Activated T-helper 1 cell treated with anti-CD3 and anti-CD28 coated beads, Interleukin-12 subunit alpha, Interleukin-12 subunit beta, Interleukin-2, Interleukin-4 antibody, amounts not matched to agents 30 ng/mL and 10 ng/mL and 1 ng/mL, durations not matched to agents 14 hours and 24 hours and 36 hours (primary cell): Measurements from ENCODE around the gene CROCC2. TPM values are rescaled to one million over a fixed set of nuclear protein-coding genes. Genes with fewer than 3 reads are reported as not detected.

ENCODE experiments used
- DNase-seq: peaks from one replicate; pipeline ENCODE4 v3.0.0; 2021; ENCODE audit warnings: low spot score
- H3K27ac Mint-ChIP-seq: one replicate; pipeline ENCODE4 v1.8.0; 2021; ENCODE audit warnings: mild to moderate bottlenecking, mixed read lengths
- H3K27me3 Mint-ChIP-seq: one replicate; pipeline ENCODE4 v1.8.0; 2022; ENCODE audit warnings: mild to moderate bottlenecking, moderate library complexity, mixed read lengths; ENCODE audit not compliant: insufficient read depth
- H3K36me3 Mint-ChIP-seq: one replicate; pipeline ENCODE4 v1.8.0; 2021; ENCODE audit warnings: low read depth, mixed read lengths
- H3K4me1 Mint-ChIP-seq: one replicate; pipeline ENCODE4 v1.8.0; 2021; ENCODE audit warnings: low read depth, mixed read lengths
- H3K4me3 Mint-ChIP-seq: one replicate; pipeline ENCODE4 v1.8.0; 2021; ENCODE audit warnings: mild to moderate bottlenecking, moderate library complexity, mixed read lengths
- H3K9me3 Mint-ChIP-seq: one replicate; pipeline ENCODE4 v1.8.0; 2021; ENCODE audit warnings: mixed read lengths
- intact Hi-C: fragments of 100-400 bp; cut with micrococcal nuclease; formaldehyde crosslinking; loops from one replicate; pipeline ENCODE4 v1.15.1; 2024
- total RNA-seq: library from RNA; stranded (reverse); gene quantifications from 2 replicates; pipeline ENCODE4 v1.2.3, GENCODE V29; 2022

CROCC2 gene
- total RNA-seq, 1 donor from 2014 or later = not detected

DNA sequence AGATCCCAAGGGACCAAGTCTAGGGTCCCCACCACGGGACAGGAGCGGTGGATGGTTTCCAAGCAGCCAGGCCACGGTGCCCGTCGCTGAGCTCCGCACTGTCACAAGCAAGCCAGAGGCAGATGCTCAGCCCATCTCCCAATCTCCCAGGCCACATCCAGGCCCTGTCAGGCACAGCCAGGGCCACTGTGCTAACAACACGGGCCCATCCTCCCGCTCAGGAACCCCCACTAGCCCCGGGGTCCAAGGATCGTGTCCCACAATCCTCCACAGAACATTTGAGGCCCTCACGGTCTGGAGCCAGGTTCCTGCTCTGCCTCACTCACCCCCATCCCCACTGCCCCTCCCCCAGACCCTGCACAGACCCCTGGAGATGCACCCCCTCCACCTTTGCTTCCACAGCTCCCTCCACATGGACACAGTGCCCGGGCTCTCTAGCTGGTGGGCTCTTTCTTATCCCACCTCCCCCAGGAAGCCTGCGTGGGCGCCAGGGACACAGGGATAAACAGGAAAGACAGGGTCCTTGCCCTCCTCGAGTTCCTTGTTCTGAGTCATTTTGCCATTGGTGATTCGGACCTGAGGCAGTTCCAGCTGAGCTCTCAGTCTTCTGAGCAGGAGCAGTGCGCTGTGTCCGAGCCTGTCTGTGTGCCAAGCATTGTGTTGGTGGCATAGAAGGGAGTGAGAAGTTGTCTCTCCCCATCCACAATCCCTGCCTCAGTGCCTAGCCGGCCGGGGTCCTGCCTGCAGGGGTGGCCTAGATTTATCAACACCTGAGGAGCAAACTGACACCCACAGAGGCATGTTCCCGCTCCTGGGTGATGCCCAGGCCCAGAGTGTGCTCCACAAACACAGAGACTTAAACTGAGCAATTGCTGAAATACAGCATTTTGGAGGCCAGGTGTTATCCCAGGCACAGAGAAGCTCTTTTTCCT, 7.0 kb downstream of the CROCC2 start:
- H3K9me3 Mint-ChIP-seq = no peaks in the 10 kb centered on the region
- no peak overlapping the region for H3K27ac Mint-ChIP-seq
- intact Hi-C loops = loop anchor here (5.0 kb wide), 1 partner anchor 699 kb away; no protein-coding TSS in a partner anchor
- H3K27me3 Mint-ChIP-seq = peaks cover 13% of the 10 kb centered on the region
- no peak for DNase-seq
- H3K36me3 Mint-ChIP-seq = no peaks in the 10 kb centered on the region
- H3K4me3 Mint-ChIP-seq = no peak overlapping the region
- H3K4me1 Mint-ChIP-seq = no peaks in the 10 kb centered on the region

GRCh38 chr2:240913810-240914644, 7.9 kb downstream of the CROCC2 start:
- Mint-ChIP-seq H3K27ac (no peak overlapping the region), H3K4me3 (no peak overlapping the region), H3K27me3 (peaks cover 13% of the 10 kb centered on the region), H3K4me1 (no peaks in the 10 kb centered on the region), H3K36me3 (no peaks in the 10 kb centered on the region), H3K9me3 (no peaks in the 10 kb centered on the region)
- intact Hi-C loops = loop anchor here (5.0 kb wide), 1 partner anchor 698 kb away; no protein-coding TSS in a partner anchor
- DNase-seq = peak; percentile 48

GRCh38 chr2:240914645-240915525, 8.7 kb downstream of the CROCC2 start:
- no peaks in the 10 kb centered on the region for H3K9me3 Mint-ChIP-seq
- H3K4me1 Mint-ChIP-seq = no peaks in the 10 kb centered on the region
- DNase-seq = no peak
- H3K27ac Mint-ChIP-seq = no peak overlapping the region
- intact Hi-C loops = loop anchor here (5.0 kb wide), 1 partner anchor 697 kb away; no protein-coding TSS in a partner anchor
- H3K4me3 Mint-ChIP-seq = no peak overlapping the region
- peaks cover 13% of the 10 kb centered on the region for H3K27me3 Mint-ChIP-seq
- H3K36me3 Mint-ChIP-seq = no peaks in the 10 kb centered on the region

- no peak for DNase-seq
- H3K36me3 Mint-ChIP-seq = no peaks in the 10 kb centered on the region
- intact Hi-C loops = no loop called here
- H3K27ac Mint-ChIP-seq = no peak overlapping the region
- H3K27me3 Mint-ChIP-seq = peaks cover 13% of the 10 kb centered on the region
- no peaks in the 10 kb centered on the region for H3K4me1 Mint-ChIP-seq
- H3K9me3 Mint-ChIP-seq = no peaks in the 10 kb centered on the region
- H3K4me3 Mint-ChIP-seq = no peak overlapping the region
Measured at GRCh38 chr2:240915526-240916341, 9.6 kb downstream of the CROCC2 start.

- Mint-ChIP-seq H3K4me3 (no peak overlapping the region), H3K4me1 (no peaks in the 10 kb centered on the region)
Measured at GRCh38 chr2:240916571-240917008, 10.5 kb downstream of the CROCC2 start.

DNA sequence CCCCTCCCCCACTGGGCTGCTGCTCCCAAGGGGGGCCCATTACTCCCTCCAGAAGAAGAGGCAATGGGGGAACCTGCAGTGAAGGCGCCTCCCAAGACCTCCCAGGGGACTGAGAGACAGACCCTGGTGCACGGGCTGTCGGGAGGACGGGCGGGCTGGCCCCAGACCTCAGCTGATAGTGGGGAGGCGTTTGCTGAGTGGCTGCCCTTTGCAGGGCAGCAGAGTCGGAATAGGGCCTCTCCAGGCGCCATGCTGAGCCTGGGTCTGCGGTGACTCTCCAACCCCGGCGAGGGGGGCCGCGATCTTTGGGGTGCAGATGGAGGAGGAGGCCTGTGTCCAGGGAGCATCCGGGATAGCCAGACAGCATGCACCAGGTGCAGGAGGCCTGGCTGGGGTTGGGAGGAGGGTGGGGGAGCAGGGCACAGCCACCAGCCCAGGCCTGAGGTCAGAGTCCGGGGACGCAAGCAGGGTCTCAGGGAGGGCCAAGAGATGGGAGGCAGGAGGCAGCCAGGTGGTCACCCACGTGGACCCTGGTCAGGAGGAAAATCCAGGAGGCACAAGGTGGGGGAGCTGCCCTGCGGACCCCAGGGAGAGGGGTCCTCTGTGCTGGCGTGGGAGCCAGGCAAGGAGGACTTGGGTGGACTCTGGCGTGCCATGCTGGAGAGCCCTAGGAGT, 11.0 kb downstream of the CROCC2 start:
- no peaks in the 10 kb centered on the region for H3K4me1 Mint-ChIP-seq
- no peak overlapping the region for H3K27ac Mint-ChIP-seq
- no peak overlapping the region for H3K4me3 Mint-ChIP-seq
- no peaks in the 10 kb centered on the region for H3K36me3 Mint-ChIP-seq
- H3K9me3 Mint-ChIP-seq = no peaks in the 10 kb centered on the region
- intact Hi-C loops = no loop called here
- H3K27me3 Mint-ChIP-seq = peaks cover 13% of the 10 kb centered on the region
- no peak for DNase-seq

More at GRCh38 chr2:240916571-240917008, 10.5 kb downstream of the CROCC2 start:
- Mint-ChIP-seq H3K36me3 (no peaks in the 10 kb centered on the region), H3K9me3 (no peaks in the 10 kb centered on the region), H3K27me3 (peaks cover 13% of the 10 kb centered on the region), H3K27ac (no peak overlapping the region)
- intact Hi-C loops = no loop called here
- no peak for DNase-seq

- H3K27ac Mint-ChIP-seq = no peak overlapping the region
Measured at GRCh38 chr2:240917684-240918257, 11.6 kb downstream of the CROCC2 start.

DNA sequence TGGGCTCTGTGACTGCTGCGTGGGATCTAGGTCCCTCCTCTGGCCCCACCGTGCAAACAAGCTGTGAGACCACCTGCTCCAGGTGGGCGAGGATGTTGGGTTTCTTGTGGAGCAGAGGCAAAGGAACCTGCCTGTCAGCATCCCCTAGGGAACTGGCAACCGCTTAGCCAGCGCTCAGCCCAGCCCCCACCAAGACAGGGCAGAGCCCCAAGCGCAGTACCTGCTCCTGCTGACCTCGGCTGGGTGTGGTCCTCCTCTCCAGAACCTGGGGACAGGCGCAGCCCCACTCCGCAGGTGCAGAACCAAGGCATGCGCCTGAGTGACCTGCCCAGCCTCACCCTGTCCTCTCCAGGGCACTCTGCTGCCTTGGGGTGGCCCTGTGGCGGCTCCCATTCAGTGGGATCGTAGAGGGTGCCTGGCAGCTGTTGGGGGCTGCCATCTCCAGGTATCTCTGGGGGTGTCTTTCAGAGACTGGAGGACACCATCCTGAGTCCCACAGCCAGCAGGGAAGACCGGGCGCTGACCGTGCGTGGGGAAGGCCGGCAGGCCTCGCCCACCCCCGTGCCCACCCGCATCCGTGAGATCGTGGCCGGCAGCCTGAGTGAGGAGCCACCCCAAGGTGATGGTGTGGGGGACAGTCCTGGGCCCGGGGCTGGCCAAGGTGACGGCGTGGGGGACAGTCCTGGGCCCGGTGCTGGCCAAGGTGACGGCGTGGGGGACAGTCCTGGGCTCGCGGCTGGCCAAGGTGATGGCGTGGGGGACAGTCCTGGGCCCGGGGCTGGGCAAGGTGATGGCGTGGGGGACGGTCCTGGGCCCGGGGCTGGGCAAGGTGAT, 12.3 kb downstream of the CROCC2 start:
- Mint-ChIP-seq H3K4me3 (no peak overlapping the region), H3K4me1 (no peaks in the 10 kb centered on the region), H3K27me3 (peaks cover 9% of the 10 kb centered on the region), H3K27ac (no peak overlapping the region), H3K9me3 (no peaks in the 10 kb centered on the region), H3K36me3 (no peaks in the 10 kb centered on the region)
- DNase-seq = no peak
- intact Hi-C loops = no loop called here

More at GRCh38 chr2:240917684-240918257, 11.6 kb downstream of the CROCC2 start:
- H3K4me3 Mint-ChIP-seq = no peak overlapping the region
- no peaks in the 10 kb centered on the region for H3K36me3 Mint-ChIP-seq
- intact Hi-C loops = no loop called here
- DNase-seq = no peak
- H3K27me3 Mint-ChIP-seq = peaks cover 13% of the 10 kb centered on the region
- H3K9me3 Mint-ChIP-seq = no peaks in the 10 kb centered on the region
- no peaks in the 10 kb centered on the region for H3K4me1 Mint-ChIP-seq

- DNase-seq = no peak
- Mint-ChIP-seq H3K9me3 (no peaks in the 10 kb centered on the region), H3K27ac (no peak overlapping the region), H3K4me1 (no peaks in the 10 kb centered on the region), H3K27me3 (peaks cover 8% of the 10 kb centered on the region), H3K36me3 (no peaks in the 10 kb centered on the region), H3K4me3 (no peak overlapping the region)
- intact Hi-C loops = no loop called here
Measured at GRCh38 chr2:240919161-240919781, 13.1 kb downstream of the CROCC2 start.
